Measurements from ENCODE around the gene FXYD2. TPM values are rescaled to one million over a fixed set of nuclear protein-coding genes. Genes with fewer than 3 reads are reported as not detected.

FXYD2 gene
- total RNA-seq, 1 donor: 5.7 TPM

DNA sequence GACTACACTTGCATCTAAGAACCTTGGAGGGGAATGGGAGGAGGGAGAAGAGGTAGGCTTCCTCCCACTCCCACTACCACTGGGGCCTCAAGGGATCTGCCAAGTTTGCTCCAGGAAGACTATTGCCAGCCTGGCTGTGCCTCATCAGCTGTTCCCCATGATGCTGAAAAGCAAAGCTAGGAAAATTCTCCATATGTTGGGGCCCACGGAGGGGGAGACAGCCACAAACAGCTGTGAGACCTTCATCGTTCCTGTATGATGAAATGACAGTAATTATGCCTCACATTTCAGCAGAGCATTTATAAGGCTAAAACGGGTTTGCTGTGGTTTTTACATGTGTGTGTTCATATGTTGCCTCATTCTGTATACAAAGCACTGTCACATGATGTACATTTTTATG lies 34.3 kb downstream of the FXYD2 start:
- H3K4me3 ChIP-seq (ENCODE audit: low read length): no peak overlapping the region
- H3K9me3 ChIP-seq (ENCODE audit: low read depth, low read length): no peaks in the 10 kb centered on the region
- peaks cover 25% of the 10 kb centered on the region for H3K27me3 ChIP-seq (ENCODE audit: insufficient read depth, low read length)
- peaks cover under 1% of the 10 kb centered on the region for H3K4me1 ChIP-seq (ENCODE audit: insufficient read depth, low read length)

DNA sequence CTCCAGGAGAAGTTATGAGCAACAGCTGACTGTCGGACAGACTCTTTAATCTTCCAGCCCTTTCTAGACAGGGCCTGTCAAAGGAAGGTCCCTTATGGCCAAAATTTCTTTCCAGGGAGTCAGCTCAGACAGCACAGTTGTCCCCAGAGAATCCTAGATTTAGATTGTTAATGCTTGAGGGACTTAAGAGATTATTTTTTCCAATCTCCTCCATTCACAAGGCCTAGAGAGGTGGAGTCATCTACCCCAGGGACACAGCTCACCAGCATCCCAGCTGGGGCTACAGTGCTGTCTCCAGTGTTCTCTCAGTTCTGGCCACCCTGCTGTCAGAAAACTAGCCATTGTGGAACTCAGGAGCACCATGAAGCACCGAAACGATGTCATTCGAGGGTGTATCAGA lies 35.3 kb downstream of the FXYD2 start:
- no peaks in the 10 kb centered on the region for H3K9me3 ChIP-seq (ENCODE audit: low read depth, low read length)
- H3K4me3 ChIP-seq (ENCODE audit: low read length): no peak overlapping the region
- no peaks in the 10 kb centered on the region for H3K4me1 ChIP-seq (ENCODE audit: insufficient read depth, low read length)
- H3K27me3 ChIP-seq (ENCODE audit: insufficient read depth, low read length): peaks cover 15% of the 10 kb centered on the region

DNA sequence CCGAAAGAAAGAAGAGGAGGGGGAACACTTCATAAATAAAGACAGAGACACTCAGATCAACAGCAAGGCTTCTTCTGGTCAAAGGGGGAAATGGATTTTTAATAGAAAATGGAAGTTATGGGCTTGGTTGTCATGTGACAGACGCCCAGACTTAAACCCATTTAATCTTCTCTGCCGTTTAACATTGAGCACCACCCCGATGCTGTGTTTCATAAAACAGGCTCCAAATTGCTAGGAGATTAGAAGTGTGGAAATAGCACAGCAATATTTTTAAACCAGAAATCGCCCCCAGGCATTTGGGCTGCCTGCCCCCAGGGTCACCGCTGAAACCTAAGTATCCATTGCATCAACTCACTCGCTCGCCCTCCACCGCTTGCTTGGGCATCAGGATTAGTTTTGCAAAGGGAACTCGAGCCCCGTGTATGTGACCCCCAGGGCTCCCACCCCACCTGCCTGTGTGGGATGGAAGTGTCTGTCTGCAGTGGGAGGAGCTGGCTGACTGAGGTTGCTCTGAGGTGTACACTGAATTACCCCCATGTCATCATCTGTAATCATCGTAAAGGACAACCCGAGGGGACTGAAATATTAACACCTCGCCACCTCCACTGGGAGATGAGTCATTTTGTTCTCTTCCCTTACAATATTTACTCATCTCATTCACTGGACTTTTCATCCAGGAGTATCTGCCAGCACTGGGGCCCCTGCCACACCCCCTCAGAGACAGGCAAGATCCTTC lies 38.2 kb downstream of the FXYD2 start:
- no peaks in the 10 kb centered on the region for H3K4me1 ChIP-seq (ENCODE audit: insufficient read depth, low read length)
- H3K4me3 ChIP-seq (ENCODE audit: low read length): no peak overlapping the region
- no peaks in the 10 kb centered on the region for H3K27me3 ChIP-seq (ENCODE audit: insufficient read depth, low read length)
- H3K9me3 ChIP-seq (ENCODE audit: low read depth, low read length): no peaks in the 10 kb centered on the region

DNA sequence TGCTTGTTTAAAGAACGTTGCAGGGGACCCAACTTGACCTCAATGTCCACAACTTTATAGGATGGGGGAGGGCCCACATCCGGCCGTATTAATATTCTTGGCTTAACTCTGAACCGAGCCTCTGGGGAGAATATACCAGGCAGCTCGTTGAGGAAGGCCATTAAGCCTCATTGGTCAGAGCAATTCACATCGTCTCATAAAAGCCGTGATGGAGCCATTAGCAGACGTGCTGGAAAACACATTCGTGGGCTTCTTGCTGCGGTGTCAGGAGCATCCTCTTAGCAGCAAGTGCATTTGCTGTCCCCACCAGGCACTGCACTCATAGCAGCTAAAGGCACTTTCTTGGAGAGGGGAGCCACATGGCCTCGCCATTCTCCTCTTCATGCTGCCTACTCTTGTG lies 42.4 kb downstream of the FXYD2 start:
- peaks cover 2% of the 10 kb centered on the region for H3K27me3 ChIP-seq (ENCODE audit: insufficient read depth, low read length)
- H3K4me3 ChIP-seq (ENCODE audit: low read length): no peak overlapping the region
- no peaks in the 10 kb centered on the region for H3K9me3 ChIP-seq (ENCODE audit: low read depth, low read length)
- H3K4me1 ChIP-seq (ENCODE audit: insufficient read depth, low read length): no peaks in the 10 kb centered on the region

DNA sequence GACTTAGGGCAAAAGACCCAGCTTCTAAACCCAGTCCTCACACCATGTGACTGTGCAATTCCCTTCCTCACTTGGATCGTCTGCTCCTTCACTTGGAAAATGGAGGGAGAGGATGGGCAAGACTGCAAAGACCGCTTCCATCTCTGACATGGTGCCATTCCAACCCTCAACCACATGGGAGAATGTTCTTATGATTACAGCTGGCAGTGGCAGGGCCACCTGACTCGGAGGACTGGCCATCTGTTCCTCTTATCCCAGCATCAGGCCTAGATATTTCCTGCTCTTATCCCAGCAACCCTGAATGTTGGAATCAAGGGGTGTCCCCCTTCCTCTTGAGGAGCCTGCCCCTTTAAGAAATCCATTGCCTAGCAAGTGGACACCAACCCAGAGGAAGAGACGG lies 42.9 kb downstream of the FXYD2 start:
- Histone ChIP-seq H3K4me3 (ENCODE audit: low read length) (no peak overlapping the region), H3K4me1 (ENCODE audit: insufficient read depth, low read length) (no peaks in the 10 kb centered on the region), H3K27me3 (ENCODE audit: insufficient read depth, low read length) (peaks cover 2% of the 10 kb centered on the region), H3K9me3 (ENCODE audit: low read depth, low read length) (no peaks in the 10 kb centered on the region)

DNA sequence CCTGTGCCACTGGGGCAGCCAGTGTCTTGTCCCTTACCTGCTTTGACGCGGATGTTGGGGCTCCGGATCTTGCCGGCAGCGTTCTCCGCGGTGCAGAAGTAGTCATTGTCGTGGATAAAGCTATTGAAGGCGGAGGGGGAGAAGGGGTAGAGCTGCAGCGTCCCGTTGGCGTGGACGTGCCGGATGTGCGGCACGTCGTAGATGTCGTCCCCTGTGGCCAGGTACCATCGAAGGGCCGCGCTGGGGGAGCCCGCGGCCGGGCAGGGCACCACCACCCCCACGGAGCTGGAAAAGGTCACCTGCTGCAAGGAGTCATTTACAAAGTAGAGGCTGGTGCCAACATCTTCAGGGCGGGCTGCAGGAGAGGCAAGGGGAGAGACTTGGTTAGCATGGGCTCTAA lies 44.1 kb downstream of the FXYD2 start:
- no peak overlapping the region for H3K4me3 ChIP-seq (ENCODE audit: low read length)
- H3K4me1 ChIP-seq (ENCODE audit: insufficient read depth, low read length): no peaks in the 10 kb centered on the region
- H3K27me3 ChIP-seq (ENCODE audit: insufficient read depth, low read length): peaks cover 2% of the 10 kb centered on the region
- H3K9me3 ChIP-seq (ENCODE audit: low read depth, low read length): no peaks in the 10 kb centered on the region

DNA sequence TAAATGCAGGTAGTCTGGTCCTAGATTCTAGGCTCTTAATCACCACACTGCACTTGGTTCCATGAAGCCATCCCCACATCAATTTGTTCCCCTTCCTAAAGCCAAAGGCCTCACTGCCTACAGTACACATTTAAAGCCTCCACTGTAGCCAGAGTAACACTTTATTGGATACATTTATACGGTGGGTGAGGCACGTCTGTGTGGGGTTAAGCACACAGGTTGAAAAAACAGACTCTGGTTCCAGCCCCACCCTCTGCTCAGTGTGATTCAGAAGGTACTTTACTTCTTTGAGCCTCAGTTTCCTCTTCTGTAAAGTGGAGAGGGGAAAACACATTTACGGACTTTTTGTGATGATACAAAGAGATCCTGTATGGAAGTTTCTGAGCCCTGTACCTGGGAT lies 50.0 kb downstream of the FXYD2 start:
- peaks cover 2% of the 10 kb centered on the region for H3K27me3 ChIP-seq (ENCODE audit: insufficient read depth, low read length)
- H3K4me1 ChIP-seq (ENCODE audit: insufficient read depth, low read length): no peaks in the 10 kb centered on the region
- H3K4me3 ChIP-seq (ENCODE audit: low read length): no peak overlapping the region
- H3K9me3 ChIP-seq (ENCODE audit: low read depth, low read length): no peaks in the 10 kb centered on the region

DNA sequence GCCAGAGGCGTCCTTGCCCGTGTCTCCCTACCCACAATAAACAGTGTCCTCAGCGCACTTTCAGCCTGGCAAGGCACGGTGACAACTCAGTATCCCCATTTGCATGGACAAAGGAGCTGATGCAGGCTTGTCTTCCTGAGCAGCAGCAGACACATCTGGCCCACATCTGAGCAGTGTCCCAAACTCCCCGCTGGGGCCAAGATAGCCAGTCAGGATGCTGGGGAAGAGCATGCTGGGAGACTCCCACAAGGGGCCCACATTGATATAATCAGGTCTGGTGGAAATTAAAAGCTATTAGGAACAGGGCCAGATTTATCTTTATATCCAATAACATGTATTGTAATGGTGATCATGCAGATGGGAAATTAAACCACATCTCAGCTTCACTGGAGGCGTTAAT lies 52.2 kb downstream of the FXYD2 start:
- H3K27me3 ChIP-seq (ENCODE audit: insufficient read depth, low read length): no peaks in the 10 kb centered on the region
- no peak overlapping the region for H3K4me3 ChIP-seq (ENCODE audit: low read length)
- no peaks in the 10 kb centered on the region for H3K9me3 ChIP-seq (ENCODE audit: low read depth, low read length)
- H3K4me1 ChIP-seq (ENCODE audit: insufficient read depth, low read length): no peaks in the 10 kb centered on the region

DNA sequence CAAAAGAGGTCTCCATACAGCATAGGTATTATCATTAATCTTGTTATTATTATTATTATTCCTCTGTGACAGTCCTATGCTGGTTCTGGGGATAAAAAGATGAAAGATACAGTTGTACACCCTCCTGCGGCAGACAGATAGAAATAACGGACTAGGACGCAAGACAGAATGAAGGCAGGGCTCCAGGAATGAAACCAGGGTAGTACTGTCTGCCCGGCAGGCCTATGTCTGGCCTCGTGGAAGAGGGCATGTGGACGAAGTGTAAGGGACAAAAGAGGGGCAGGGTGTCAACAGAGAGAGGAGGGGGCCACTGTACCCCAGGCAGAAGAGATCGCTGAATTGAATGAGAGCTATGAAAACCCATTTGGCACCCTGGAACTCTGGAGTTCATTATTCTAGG lies 52.7 kb downstream of the FXYD2 start:
- Histone ChIP-seq H3K4me1 (ENCODE audit: insufficient read depth, low read length) (no peaks in the 10 kb centered on the region), H3K4me3 (ENCODE audit: low read length) (no peak overlapping the region), H3K9me3 (ENCODE audit: low read depth, low read length) (no peaks in the 10 kb centered on the region), H3K27me3 (ENCODE audit: insufficient read depth, low read length) (no peaks in the 10 kb centered on the region)

DNA sequence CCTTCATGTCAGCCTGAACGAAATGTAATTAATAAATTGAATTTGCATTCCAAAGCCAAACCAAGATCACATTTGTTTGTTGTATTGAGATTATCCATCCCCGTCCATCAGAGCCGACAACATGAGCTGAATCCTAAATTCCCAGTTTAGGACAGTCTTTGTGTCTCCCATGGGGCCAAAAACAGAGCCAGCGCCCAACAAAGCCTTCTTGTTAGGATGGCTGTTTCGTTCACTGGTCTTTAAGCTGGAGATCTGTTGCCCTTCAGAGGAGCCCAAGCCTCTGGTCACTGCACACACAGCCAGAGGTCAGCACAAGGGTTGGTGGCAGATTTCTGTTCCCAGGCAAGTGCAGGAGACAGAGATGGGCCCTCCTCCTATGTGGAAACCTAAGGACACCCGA lies 53.3 kb downstream of the FXYD2 start:
- Histone ChIP-seq H3K27me3 (ENCODE audit: insufficient read depth, low read length) (no peaks in the 10 kb centered on the region), H3K4me3 (ENCODE audit: low read length) (no peak overlapping the region), H3K9me3 (ENCODE audit: low read depth, low read length) (no peaks in the 10 kb centered on the region), H3K4me1 (ENCODE audit: insufficient read depth, low read length) (no peaks in the 10 kb centered on the region)

DNA sequence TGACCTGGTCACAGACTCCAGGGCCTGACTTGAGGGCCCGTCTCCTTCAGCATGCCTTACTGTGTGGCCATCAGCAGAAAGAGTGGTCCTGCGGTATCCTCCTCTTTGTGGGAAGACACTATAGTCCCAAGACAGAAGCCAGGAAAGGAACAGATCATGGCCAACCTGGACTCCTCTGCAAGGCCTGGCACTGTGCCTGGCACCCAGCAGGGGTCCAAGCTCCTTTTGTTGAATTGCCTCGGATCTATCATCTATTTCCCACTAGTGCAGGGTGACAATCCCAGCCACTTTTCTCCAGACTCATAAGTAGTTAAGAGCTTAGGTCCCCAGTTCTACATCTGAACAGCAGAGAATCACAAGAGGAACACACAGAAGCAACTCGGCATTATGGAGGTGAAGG lies 54.5 kb downstream of the FXYD2 start:
- Histone ChIP-seq H3K27me3 (ENCODE audit: insufficient read depth, low read length) (no peaks in the 10 kb centered on the region), H3K4me1 (ENCODE audit: insufficient read depth, low read length) (no peaks in the 10 kb centered on the region), H3K4me3 (ENCODE audit: low read length) (no peak overlapping the region), H3K9me3 (ENCODE audit: low read depth, low read length) (no peaks in the 10 kb centered on the region)

Other genes with a start within 250 kb of the FXYD2 start
- 0.84 TPM for gene DSCAML1, start 27.5 kb downstream of the FXYD2 start, total RNA-seq
- gene FXYD6, start 51.9 kb upstream of the FXYD2 start, total RNA-seq: 12.1 TPM
- 0.73 TPM for gene TMPRSS13, start 104.7 kb upstream of the FXYD2 start, total RNA-seq
- 314 TPM for gene IL10RA, start 161.7 kb upstream of the FXYD2 start, total RNA-seq